ENCODE measurements around the gene NACAD.
A peak's percentile ranks its signal among the peaks of the same experiment; 100 is the strongest.

The NACAD gene

GRCh38 chr7:45088821-45089340, at the start of gene NACAD:
NACAD (minus strand) TSS chr7:45088969; CDS start chr7:45088894, 75 bp downstream.
- no peak for DNase-seq (ENCODE audit: low read depth)

DNA sequence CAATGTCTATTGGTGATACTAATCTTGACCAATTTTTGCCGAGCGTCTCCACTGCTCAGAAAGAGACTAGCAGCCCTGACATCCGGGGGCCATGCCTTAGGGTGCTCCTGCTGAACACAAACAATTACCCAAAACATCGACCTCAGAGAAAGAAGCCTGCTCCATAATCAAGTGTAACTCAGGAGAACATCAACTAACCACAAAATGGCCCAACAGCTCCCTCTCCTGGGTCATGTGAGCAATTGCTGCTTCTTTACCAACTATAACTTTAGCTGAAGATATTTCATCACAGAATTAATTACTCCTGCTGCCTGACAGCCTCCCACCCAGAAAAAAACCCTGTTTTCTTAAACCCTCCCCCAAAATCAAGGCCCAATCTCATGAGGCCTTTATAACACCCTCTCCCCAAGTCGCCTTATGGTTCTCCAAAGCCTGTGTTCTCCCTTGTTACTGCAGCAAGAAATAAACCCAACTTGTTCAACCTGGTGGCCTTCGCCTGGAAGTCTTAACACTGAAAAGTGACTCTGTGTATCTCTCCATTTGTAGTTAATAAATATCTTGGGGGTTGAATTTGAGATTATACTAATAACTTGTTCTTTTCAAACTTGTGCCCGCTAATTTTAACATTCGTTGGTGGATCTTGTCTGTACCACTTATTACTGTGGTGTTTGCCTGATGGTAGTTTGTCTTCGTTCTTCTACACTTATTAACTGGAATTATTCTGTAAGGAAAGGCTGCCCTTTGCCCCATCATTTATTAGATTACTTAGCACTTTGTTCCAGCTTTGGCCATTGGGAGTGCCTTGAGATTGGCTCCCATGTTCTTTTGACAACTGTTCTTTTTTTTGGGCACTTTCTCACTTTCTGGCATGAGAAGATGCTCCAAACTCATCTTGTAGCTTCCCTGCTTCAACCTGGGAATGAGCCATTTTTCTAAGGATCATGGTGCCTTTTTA, 47.6 kb upstream of the NACAD start:
- DNase-seq (ENCODE audit: low read depth), result no peak
- no peak overlapping the region for H3K4me3 ChIP-seq (ENCODE audit: low read length)
- TF ChIP-seq, protein P1, sequence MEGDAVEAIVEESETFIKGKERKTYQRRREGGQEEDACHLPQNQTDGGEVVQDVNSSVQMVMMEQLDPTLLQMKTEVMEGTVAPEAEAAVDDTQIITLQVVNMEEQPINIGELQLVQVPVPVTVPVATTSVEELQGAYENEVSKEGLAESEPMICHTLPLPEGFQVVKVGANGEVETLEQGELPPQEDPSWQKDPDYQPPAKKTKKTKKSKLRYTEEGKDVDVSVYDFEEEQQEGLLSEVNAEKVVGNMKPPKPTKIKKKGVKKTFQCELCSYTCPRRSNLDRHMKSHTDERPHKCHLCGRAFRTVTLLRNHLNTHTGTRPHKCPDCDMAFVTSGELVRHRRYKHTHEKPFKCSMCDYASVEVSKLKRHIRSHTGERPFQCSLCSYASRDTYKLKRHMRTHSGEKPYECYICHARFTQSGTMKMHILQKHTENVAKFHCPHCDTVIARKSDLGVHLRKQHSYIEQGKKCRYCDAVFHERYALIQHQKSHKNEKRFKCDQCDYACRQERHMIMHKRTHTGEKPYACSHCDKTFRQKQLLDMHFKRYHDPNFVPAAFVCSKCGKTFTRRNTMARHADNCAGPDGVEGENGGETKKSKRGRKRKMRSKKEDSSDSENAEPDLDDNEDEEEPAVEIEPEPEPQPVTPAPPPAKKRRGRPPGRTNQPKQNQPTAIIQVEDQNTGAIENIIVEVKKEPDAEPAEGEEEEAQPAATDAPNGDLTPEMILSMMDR (conservative IDR thresholded peaks at IDR 0.05; ENCODE audit: low read depth, low read length), result peak; percentile 89

More at GRCh38 chr7:45088821-45089340, at the start of gene NACAD:
- TF ChIP-seq, protein P1 (conservative IDR thresholded peaks at IDR 0.05; ENCODE audit: low read depth, low read length), result no peak
- peak within 1 kb of the TSS; percentile 64 for H3K4me3 ChIP-seq (ENCODE audit: low read length)

DNA sequence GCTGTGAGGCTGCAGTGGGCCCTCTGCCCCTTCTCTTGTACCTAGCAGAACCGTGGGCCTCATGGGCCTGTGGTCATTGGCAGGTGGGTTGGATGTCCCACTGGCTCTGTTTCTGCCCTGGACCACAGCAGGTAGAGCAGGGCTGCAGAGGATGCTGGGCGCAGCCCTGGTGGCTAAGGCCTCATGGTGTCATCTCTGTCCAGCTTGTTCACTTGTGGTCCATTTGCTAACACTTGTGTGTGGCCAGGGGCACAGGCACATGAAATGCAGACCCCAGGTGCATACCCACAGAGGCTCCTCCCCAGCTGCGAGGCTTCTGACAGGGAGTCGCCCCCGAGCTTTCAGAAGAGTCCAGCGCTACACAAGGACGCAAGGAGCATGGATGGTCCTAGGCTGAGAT, 45.1 kb upstream of the NACAD start:
- TF ChIP-seq, protein P1 (conservative IDR thresholded peaks at IDR 0.05; ENCODE audit: low read depth, low read length), result no peak
- H3K4me3 ChIP-seq (ENCODE audit: low read length), result no peak overlapping the region
- no peak for DNase-seq (ENCODE audit: low read depth)

DNA sequence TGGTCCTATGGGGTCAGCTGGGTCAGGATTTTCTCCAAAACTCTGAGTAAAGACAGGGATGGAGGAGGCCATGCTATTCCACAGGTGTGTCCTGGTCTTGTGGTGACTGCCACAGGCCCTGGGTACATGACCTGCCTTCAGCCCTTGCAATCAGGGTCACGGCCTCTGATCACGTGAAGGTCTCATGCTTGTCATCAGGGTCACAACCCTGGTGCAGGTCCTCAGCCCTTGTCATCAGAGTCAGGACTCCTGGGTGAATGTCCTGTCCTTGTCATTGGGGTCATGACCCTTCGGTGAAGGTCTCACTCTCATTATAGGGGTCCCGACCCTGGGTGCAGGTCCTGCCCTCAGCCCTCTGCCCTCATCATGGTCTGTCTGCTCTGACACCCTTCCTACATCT, 44.6 kb upstream of the NACAD start:
- no peak overlapping the region for H3K4me3 ChIP-seq (ENCODE audit: low read length)
- DNase-seq (ENCODE audit: low read depth), result no peak
- TF ChIP-seq, protein P1 (conservative IDR thresholded peaks at IDR 0.05; ENCODE audit: low read depth, low read length), result no peak

DNA sequence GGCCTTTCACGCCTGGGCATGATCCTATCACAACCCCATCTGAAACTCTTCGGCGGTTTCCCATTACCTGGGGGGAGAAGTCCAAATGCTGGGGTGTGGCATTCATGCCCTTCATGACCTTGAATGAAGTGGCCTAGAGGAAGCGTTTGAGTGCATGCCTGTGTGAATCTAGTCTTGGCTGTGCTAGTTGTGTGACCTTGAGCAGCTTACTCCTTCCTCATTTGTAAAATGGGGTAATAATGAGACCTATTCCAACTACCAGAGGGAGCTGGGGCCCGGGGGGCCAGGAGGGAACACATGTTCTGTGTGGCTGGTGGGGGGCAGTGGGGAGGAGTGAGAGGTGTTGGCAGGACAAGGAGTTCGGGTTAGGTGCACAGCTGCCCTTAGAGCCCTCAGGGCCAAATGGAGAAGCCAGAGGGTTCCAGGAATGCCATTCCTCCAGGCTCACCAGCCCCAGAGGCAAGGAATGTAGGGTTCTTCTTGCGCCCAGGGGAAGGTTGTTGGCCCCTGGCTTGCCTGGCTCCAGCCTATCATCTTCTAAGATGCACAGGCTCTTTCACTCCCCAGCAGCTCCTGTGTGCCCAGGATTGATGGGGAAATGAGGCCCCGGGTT, 44.0 kb upstream of the NACAD start:
- no peak for DNase-seq (ENCODE audit: low read depth)
- TF ChIP-seq, protein P1 (conservative IDR thresholded peaks at IDR 0.05; ENCODE audit: low read depth, low read length), result no peak
- H3K4me3 ChIP-seq (ENCODE audit: low read length), result no peak overlapping the region

DNA sequence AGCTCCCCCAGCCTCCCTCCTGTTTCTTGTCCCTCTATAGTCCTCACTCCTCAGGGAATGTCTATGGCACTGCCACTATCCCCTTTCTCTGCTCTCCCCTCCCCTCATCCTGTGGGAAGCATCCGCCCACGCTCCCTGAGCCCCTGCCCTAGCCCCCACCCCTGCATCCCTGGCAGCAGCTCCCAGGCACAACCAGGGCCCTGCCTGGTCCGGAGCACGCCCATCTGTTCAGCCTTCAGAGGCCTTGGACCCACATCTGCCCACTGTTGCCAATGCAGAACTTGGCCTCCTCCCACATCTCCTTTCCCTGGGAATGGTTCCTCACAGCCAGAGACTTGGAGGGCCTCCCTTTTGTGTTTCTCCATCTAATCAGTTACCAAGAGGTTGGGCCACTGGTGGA, 43.1 kb upstream of the NACAD start:
- TF ChIP-seq, protein P1 (conservative IDR thresholded peaks at IDR 0.05; ENCODE audit: low read depth, low read length), result no peak
- no peak for DNase-seq (ENCODE audit: low read depth)
- no peak overlapping the region for H3K4me3 ChIP-seq (ENCODE audit: low read length)

All from retinal pigment epithelial cell (primary cell).